HepG2 (cell line): ENCODE data around the gene ABHD6. TPM values are rescaled to one million over a fixed set of nuclear protein-coding genes. Genes with fewer than 3 reads are reported as not detected.

Source experiments
- ATAC-seq: fragments of 200-7000 bp; cut with Tn5 transposase; 3 replicates; pipeline ENCODE4 v1.9.1; 2020; ENCODE audit warnings: mild to moderate bottlenecking, moderate library complexity
- BruUV-seq: library from RNA; stranded (reverse); fragments of 400-500 nt; replicated peaks from 2 replicates; lab custom pipeline; 2021; lab: Mats Ljungman, UMichigan
- CTCF ChIA-PET: fragments of 300-600 bp; formaldehyde crosslinking; extraction: SDS; loops from one replicate; lab custom pipeline; 2021; ENCODE audit warnings: low total read pairs, inconsistent platforms, low intra/inter-chr PET ratio; lab: Yijun Ruan, JAX
- POLR2A ChIA-PET: fragments of 350-600 bp; sonication (Branson Sonifier 250); formaldehyde crosslinking; loops from one replicate; lab custom pipeline; 2020; ENCODE audit warnings: antibody characterized with exemption, inconsistent platforms; lab: Yijun Ruan, JAX
- DNase-seq: peaks from one replicate; pipeline ENCODE4 v3.0.0-alpha.2; 2015; ENCODE audit warnings: low spot score
- FAIRE-seq: peaks from 3 replicates; lab custom pipeline; 2011; peaks lifted over from hg19 to GRCh38; lab: Jason Lieb, UNC
- H2AFZ ChIP-seq: one replicate; pipeline ENCODE4 v1.6.1; 2011; ENCODE audit warnings: low read length, inconsistent platforms
- H3K27ac ChIP-seq: fragments of 300-600 bp; 3 replicates; pipeline ENCODE4 v1.8.0; 2011; ENCODE audit warnings: mixed run types, mild to moderate bottlenecking, mixed read lengths, low read length, inconsistent platforms; ENCODE audit not compliant: insufficient read depth; ENCODE audit errors: extremely low read length
- H3K27me3 ChIP-seq, 2 experiments: fragments of 200-600 bp in 1 of 2; 2 replicates in 1 of 2; 3 replicates in 1 of 2; pipeline versions ENCODE4 v1.6.0 to v1.8.0; 2011; ENCODE audit warnings: low read length in 2 of 2, mild to moderate bottlenecking in 2 of 2, moderate library complexity in 2 of 2, inconsistent platforms in 1 of 2; ENCODE audit not compliant: insufficient read depth in 2 of 2, control insufficient read depth in 1 of 2
- H3K36me3 ChIP-seq, 2 experiments: fragments of 200-600 bp in 1 of 2; replicated peaks in 1 of 2; 2 replicates in 1 of 2; 3 replicates in 1 of 2; pipeline versions ENCODE4 v1.5.1 to v1.8.0; 2011; ENCODE audit warnings: low read length in 2 of 2, inconsistent platforms in 1 of 2; ENCODE audit not compliant: insufficient read depth in 2 of 2, control insufficient read depth in 1 of 2
- H3K4me1 ChIP-seq: 2 replicates; pipeline ENCODE4 v1.5.1; 2012; ENCODE audit warnings: low read length, inconsistent platforms; ENCODE audit not compliant: insufficient read depth
- H3K4me2 ChIP-seq: 2 replicates; pipeline ENCODE4 v1.6.0; 2011; ENCODE audit warnings: low read depth, low read length, inconsistent platforms
- H3K4me3 ChIP-seq, 3 experiments: fragments of 200-600 bp in 1 of 3; sonication (generic), shearing (Covaris generic) in 1 of 3; replicated peaks in 1 of 3; 2 replicates each; pipeline ENCODE4 v1.5.1; 2011 to 2016; ENCODE audit warnings: low read length in 3 of 3, inconsistent platforms in 2 of 3, low read depth in 2 of 3, mild to moderate bottlenecking in 2 of 3, control low read depth in 1 of 3, mixed read lengths in 1 of 3; ENCODE audit not compliant: insufficient read depth in 1 of 3
- H3K79me2 ChIP-seq: one replicate; pipeline ENCODE4 v1.6.1; 2011; ENCODE audit warnings: low read length, inconsistent platforms; ENCODE audit not compliant: insufficient read depth
- H3K9ac ChIP-seq: 2 replicates; pipeline ENCODE4 v1.6.0; 2011; ENCODE audit warnings: mild to moderate bottlenecking, low read depth, low read length, inconsistent platforms; ENCODE audit not compliant: insufficient read depth
- H3K9me3 ChIP-seq: 2 replicates; pipeline ENCODE4 v1.5.1; 2012; ENCODE audit warnings: mild to moderate bottlenecking, low read length
- H4K20me1 ChIP-seq: 2 replicates; pipeline ENCODE4 v1.6.0; 2011; ENCODE audit warnings: inconsistent platforms, mild to moderate bottlenecking, low read length, moderate library complexity; ENCODE audit not compliant: insufficient read depth
- ARHGAP35 ChIP-seq: sonication (generic); formaldehyde crosslinking; IDR thresholded peaks from 2 replicates; pipeline ENCODE4 v1.9.0; 2022; ENCODE audit warnings: mild to moderate bottlenecking, inconsistent platforms, moderate library complexity, missing genetic modification reagents, borderline replicate concordance
- ARID2 ChIP-seq: sonication (generic); formaldehyde crosslinking; IDR thresholded peaks from 2 replicates; pipeline ENCODE4 v1.8.1; 2022; ENCODE audit warnings: mild to moderate bottlenecking, missing genetic modification reagents, borderline replicate concordance
- CBX2 ChIP-seq, 2 experiments: fragments of 200-600 bp in 1 of 2; sonication (generic); formaldehyde crosslinking in 1 of 2; IDR thresholded peaks; 2 replicates each; pipeline versions ENCODE4 v1.7.0 to v1.8.1; 2018 to 2022; ENCODE audit warnings: low read depth in 2 of 2, low read length in 1 of 2, mild to moderate bottlenecking in 1 of 2, missing genetic modification reagents in 1 of 2
- KAT7 ChIP-seq: IDR thresholded peaks from 2 replicates; pipeline ENCODE4 v1.6.1; 2018; ENCODE audit warnings: borderline replicate concordance, missing compliant biosample characterization
- KDM1A ChIP-seq: IDR thresholded peaks from 2 replicates; pipeline ENCODE4 v1.6.1; 2016; ENCODE audit warnings: missing compliant biosample characterization
- KDM5B ChIP-seq: sonication (generic); formaldehyde crosslinking; IDR thresholded peaks from 2 replicates; pipeline ENCODE4 v1.4.0; 2020; ENCODE audit warnings: missing genetic modification reagents, mild to moderate bottlenecking, borderline replicate concordance
- KLF9 ChIP-seq: IDR thresholded peaks from 2 replicates; pipeline ENCODE4 v1.6.1; 2016; ENCODE audit warnings: low read depth
- ZNF276 ChIP-seq: sonication (generic); formaldehyde crosslinking; IDR thresholded peaks from 2 replicates; pipeline ENCODE4 v1.4.0; 2020; ENCODE audit warnings: mild to moderate bottlenecking, low read depth, missing genetic modification reagents
- ZNF446 ChIP-seq: sonication (generic); formaldehyde crosslinking; IDR thresholded peaks from 2 replicates; pipeline ENCODE4 v1.5.0; 2020; ENCODE audit warnings: mild to moderate bottlenecking, missing genetic modification reagents
- ZNF629 ChIP-seq: sonication (generic); formaldehyde crosslinking; conservative IDR thresholded peaks from 2 replicates; pipeline ENCODE4 v1.5.0; 2020; ENCODE audit warnings: missing genetic modification reagents
- ZNF703 ChIP-seq: sonication (generic); formaldehyde crosslinking; IDR thresholded peaks from 2 replicates; pipeline ENCODE4 v1.5.1; 2020; ENCODE audit warnings: missing genetic modification reagents, mild to moderate bottlenecking, moderate library complexity, borderline replicate concordance
- ZXDC ChIP-seq: sonication (generic); formaldehyde crosslinking; IDR thresholded peaks from 2 replicates; pipeline ENCODE4 v1.5.0; 2020; ENCODE audit warnings: mild to moderate bottlenecking, missing genetic modification reagents
- WGBS: methylation state at CpG from one replicate; pipeline ENCODE4 v1.1.6; 2017; ENCODE audit warnings: low lambda C conversion rate; 5-methylcytosine and 5-hydroxymethylcytosine counted together
- in situ Hi-C: cut with HindIII; loops from 2 replicates; pipeline ENCODE4 v1.10.0; 2017; ENCODE audit warnings: low pct_unique_long_range_greater_than_20kb; ENCODE audit not compliant: extremely low pct_ligation_motif_present
- intact Hi-C: fragments of 100-400 bp; cut with micrococcal nuclease; formaldehyde crosslinking; loops from one replicate; pipeline ENCODE4 v1.10.0; 2022; ENCODE audit not compliant: unreplicated experiment
- polyA plus RNA-seq, 8 experiments: library from polyadenylated mRNA; depleted of rRNA in 3 of 8; stranded (reverse) in 7 of 8; unstranded in 1 of 8; fragments of >200 nt; fragmentation: Illumina TruSeq in 4 of 8; extraction: Trizol in 4 of 8; gene quantifications; 2 replicates each; pipeline versions ENCODE4 v1.2.1 to v1.2.3, GENCODE V29; 2011 to 2016; ENCODE audit warnings: low read depth in 4 of 8, missing spikeins in 1 of 8, mixed read lengths in 1 of 8; ENCODE audit not compliant: insufficient read depth in 1 of 8
- total RNA-seq, 5 experiments: library from RNA; depleted of rRNA; stranded (reverse); fragments of >200 nt; fragmentation: Illumina TruSeq; extraction: Trizol; gene quantifications; 2 replicates each; pipeline ENCODE4 v1.2.3, GENCODE V29; 2016; ENCODE audit warnings: low read depth in 1 of 5
- TF ChIP-seq, protein P1 (sequence below): sonication (generic); formaldehyde crosslinking; IDR thresholded peaks from 2 replicates; pipeline ENCODE4 v1.5.0; 2020; ENCODE audit warnings: missing genetic modification reagents, mild to moderate bottlenecking, borderline replicate concordance

ABHD6 gene
- total and polyA plus RNA-seq, 2 of the 13 experiments (the other 11 are each of a cell fraction or from before 2014, with no cell fraction given): 9.0 to 17.2 TPM

GRCh38 chr3:58340594-58341244 lies 103.1 kb downstream of the ABHD6 start:
- Histone ChIP-seq H3K79me2 (no peaks in the 10 kb centered on the region), H3K4me1 (peaks cover 20% of the 10 kb centered on the region), H3K9me3 (no peaks in the 10 kb centered on the region), H2AFZ (no peak overlapping the region), H3K27me3 (no peaks in the 10 kb centered on the region), H4K20me1 (no peaks in the 10 kb centered on the region), H3K4me2 (no peak overlapping the region), H3K27ac (no peak overlapping the region), H3K36me3 (peaks cover 1 to 3% of the 10 kb centered on the region in 2 experiments; a peak in 1 of 5 replicates), H3K9ac (no peak overlapping the region), H3K4me3 (no peak overlapping the region)
- ChIA-PET CTCF (no interaction called here), POLR2A (no interaction called here)
- ATAC-seq: no peak
- BruUV-seq: no TSS peak
- intact Hi-C loops (no loop called here), in situ Hi-C loops (no loop called here)
- FAIRE-seq: no peak
- WGBS: 98% methylated on average over 3 of the region's 3 CpGs
- TF ChIP-seq ZNF629 (CRISPR knock-in tag) (no peak), ZNF276 (no peak), KAT7 (CRISPR knock-in tag) (no peak), KDM1A (CRISPR knock-in tag) (no peak), CBX2 (IDR thresholded peaks at IDR 0.05; ENCODE audit: low read depth, low read length) (no peak), CBX2 (CRISPR knock-in tag; IDR thresholded peaks at IDR 0.05; ENCODE audit: low read depth) (no peak), ZNF446 (CRISPR knock-in tag) (no peak), KLF9 (CRISPR knock-in tag) (no peak), ARID2 (CRISPR knock-in tag) (no peak), ARHGAP35 (CRISPR knock-in tag) (no peak), ZNF703 (CRISPR knock-in tag) (no peak), ZXDC (CRISPR knock-in tag) (no peak), KDM5B (CRISPR knock-in tag) (no peak)
- TF ChIP-seq, protein P1, sequence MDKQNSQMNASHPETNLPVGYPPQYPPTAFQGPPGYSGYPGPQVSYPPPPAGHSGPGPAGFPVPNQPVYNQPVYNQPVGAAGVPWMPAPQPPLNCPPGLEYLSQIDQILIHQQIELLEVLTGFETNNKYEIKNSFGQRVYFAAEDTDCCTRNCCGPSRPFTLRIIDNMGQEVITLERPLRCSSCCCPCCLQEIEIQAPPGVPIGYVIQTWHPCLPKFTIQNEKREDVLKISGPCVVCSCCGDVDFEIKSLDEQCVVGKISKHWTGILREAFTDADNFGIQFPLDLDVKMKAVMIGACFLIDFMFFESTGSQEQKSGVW: no peak
- no peak for DNase-seq
